Measurements from ENCODE around the gene MYBPC3.

Gene MYBPC3

GRCh38 chr11:47391077-47391583 is 38.6 kb upstream of the MYBPC3 start:
- FAIRE-seq (no peak), DNase-seq (ENCODE audit: insufficient read length, low spot score) (no peak)
- TF ChIP-seq POLR2A (IDR thresholded peaks at IDR 0.05; ENCODE audit: low read depth, low read length) = no peak

- FAIRE-seq = no peak
- no peak for DNase-seq (ENCODE audit: insufficient read length, low spot score)
- TF ChIP-seq POLR2A (IDR thresholded peaks at IDR 0.05; ENCODE audit: low read depth, low read length) = no peak
These were observed 37.9 kb upstream of the MYBPC3 start for GRCh38 chr11:47390422-47390760.

- DNase-seq (ENCODE audit: insufficient read length, low spot score) = no peak
- FAIRE-seq = no peak
- no peak for TF ChIP-seq POLR2A (IDR thresholded peaks at IDR 0.05; ENCODE audit: low read depth, low read length)
These were observed 37.3 kb upstream of the MYBPC3 start for GRCh38 chr11:47389577-47390421.

- no peak for TF ChIP-seq POLR2A (IDR thresholded peaks at IDR 0.05; ENCODE audit: low read depth, low read length)
- FAIRE-seq = no peak
- DNase-seq (ENCODE audit: insufficient read length, low spot score) = no peak
These were observed 36.4 kb upstream of the MYBPC3 start for GRCh38 chr11:47388697-47389576.

GRCh38 chr11:47387944-47388696 is 35.6 kb upstream of the MYBPC3 start:
- no peak for TF ChIP-seq POLR2A (IDR thresholded peaks at IDR 0.05; ENCODE audit: low read depth, low read length)
- FAIRE-seq (no peak), DNase-seq (ENCODE audit: insufficient read length, low spot score) (no peak)

GRCh38 chr11:47384498-47384897 is 32.0 kb upstream of the MYBPC3 start:
- FAIRE-seq (no peak), DNase-seq (ENCODE audit: insufficient read length, low spot score) (no peak)
- no peak for TF ChIP-seq POLR2A (IDR thresholded peaks at IDR 0.05; ENCODE audit: low read depth, low read length)

GRCh38 chr11:47383071-47383470 is 30.6 kb upstream of the MYBPC3 start:
- TF ChIP-seq POLR2A (IDR thresholded peaks at IDR 0.05; ENCODE audit: low read depth, low read length) = no peak
- DNase-seq (ENCODE audit: insufficient read length, low spot score) (no peak), FAIRE-seq (no peak)

GRCh38 chr11:47380078-47380477 is 27.6 kb upstream of the MYBPC3 start:
- no peak for TF ChIP-seq POLR2A (IDR thresholded peaks at IDR 0.05; ENCODE audit: low read depth, low read length)

GRCh38 chr11:47379317-47379716 is 26.8 kb upstream of the MYBPC3 start:
- FAIRE-seq = no peak
- no peak for TF ChIP-seq POLR2A (IDR thresholded peaks at IDR 0.05; ENCODE audit: low read depth, low read length)
- DNase-seq (ENCODE audit: insufficient read length, low spot score) = no peak

More at GRCh38 chr11:47380078-47380477, 27.6 kb upstream of the MYBPC3 start:
- FAIRE-seq = no peak
- DNase-seq (ENCODE audit: insufficient read length, low spot score) = no peak

GRCh38 chr11:47378836-47379170 is 26.3 kb upstream of the MYBPC3 start:
- DNase-seq (ENCODE audit: insufficient read length, low spot score) (no peak), FAIRE-seq (no peak)
- TF ChIP-seq POLR2A (IDR thresholded peaks at IDR 0.05; ENCODE audit: low read depth, low read length) = no peak

- DNase-seq (ENCODE audit: insufficient read length, low spot score) (no peak), FAIRE-seq (no peak)
- TF ChIP-seq POLR2A (IDR thresholded peaks at IDR 0.05; ENCODE audit: low read depth, low read length) = no peak
These were observed 25.7 kb upstream of the MYBPC3 start, which contains the start of gene SPI1 for GRCh38 chr11:47378010-47378835. Gene SPI1 (minus strand): TSS chr11:47378547. CDS start chr11:47378353, 194 bp downstream.

- DNase-seq (ENCODE audit: insufficient read length, low spot score) (no peak), FAIRE-seq (no peak)
- no peak for TF ChIP-seq POLR2A (IDR thresholded peaks at IDR 0.05; ENCODE audit: low read depth, low read length)
These were observed 25.1 kb upstream of the MYBPC3 start for GRCh38 chr11:47377571-47378009.
